Activated CD8-positive, alpha-beta memory T cell treated with anti-CD3 and anti-CD28 coated beads, Interleukin-2, amount 50 U/mL, for 24 hours (primary cell): Measurements from ENCODE around the gene GNG12.
"Not testable (repeated sequence)": the region's sequence is repeated elsewhere in the genome, so short reads cannot be mapped to it uniquely, and the experiment has no call there.

ENCODE experiments used
- DNase-seq: peaks from one replicate; pipeline ENCODE4 v3.0.0-alpha.2; 2020; ENCODE audit errors: extremely low read depth

The GNG12 gene

GRCh38 chr1:67733681-67734322 is 99.5 kb downstream of the GNG12 start:
- no peak for DNase-seq

GRCh38 chr1:67732750-67733151 is 100.5 kb downstream of the GNG12 start:
- DNase-seq: no peak

- no peak for DNase-seq
These were observed 101.9 kb downstream of the GNG12 start for GRCh38 chr1:67731322-67731721.

GRCh38 chr1:67730312-67730711 is 103.0 kb downstream of the GNG12 start:
- not testable (repeated sequence) for DNase-seq

- no peak for DNase-seq
These were observed 103.4 kb downstream of the GNG12 start for GRCh38 chr1:67729872-67730271.

- DNase-seq: no peak
These were observed 107.0 kb downstream of the GNG12 start for GRCh38 chr1:67726224-67726623.

- DNase-seq: no peak
These were observed 108.2 kb downstream of the GNG12 start for GRCh38 chr1:67724928-67725560.

GRCh38 chr1:67723620-67724019 is 109.6 kb downstream of the GNG12 start:
- DNase-seq: no peak

GRCh38 chr1:67723126-67723525 is 110.1 kb downstream of the GNG12 start:
- no peak for DNase-seq

- no peak for DNase-seq
These were observed 110.8 kb downstream of the GNG12 start for GRCh38 chr1:67722292-67722944.

GRCh38 chr1:67721650-67722291 is 111.5 kb downstream of the GNG12 start:
- DNase-seq: no peak

- DNase-seq: no peak
These were observed 112.2 kb downstream of the GNG12 start for GRCh38 chr1:67721112-67721511.

- DNase-seq: no peak
These were observed 113.7 kb downstream of the GNG12 start for GRCh38 chr1:67719329-67720196.

GRCh38 chr1:67717876-67718275 is 115.4 kb downstream of the GNG12 start:
- DNase-seq: no peak

GRCh38 chr1:67716800-67717199 is 116.5 kb downstream of the GNG12 start:
- no peak for DNase-seq

GRCh38 chr1:67715819-67716218 is 117.4 kb downstream of the GNG12 start:
- DNase-seq: no peak

GRCh38 chr1:67713057-67713846 is 120.0 kb downstream of the GNG12 start:
- no peak for DNase-seq

GRCh38 chr1:67711855-67712212 is 121.4 kb downstream of the GNG12 start:
- no peak for DNase-seq

- no peak for DNase-seq
These were observed 122.0 kb downstream of the GNG12 start for GRCh38 chr1:67711158-67711854.

GRCh38 chr1:67710417-67710816 is 122.8 kb downstream of the GNG12 start:
- DNase-seq: no peak
